IMR-90 (cell line): ENCODE measurements around the gene LMLN. TPM values are rescaled to one million over a fixed set of nuclear protein-coding genes. Genes with fewer than 3 reads are reported as not detected.

ENCODE experiments used
- ATAC-seq: fragments of 200-7000 bp; cut with Tn5 transposase; 2 replicates; pipeline ENCODE4 v1.9.1; 2020; ENCODE audit warnings: low read depth, mild to moderate bottlenecking, moderate library complexity
- BruUV-seq: library from RNA; stranded (reverse); fragments of 400-500 nt; replicated peaks from 2 replicates; lab custom pipeline; 2021; lab: Mats Ljungman, UMichigan
- CTCF ChIA-PET: fragments of 300-600 bp; formaldehyde crosslinking; extraction: SDS; loops from one replicate; lab custom pipeline; 2021; ENCODE audit warnings: antibody characterized with exemption; lab: Yijun Ruan, JAX
- POLR2A ChIA-PET: fragments of 300-600 bp; sonication (Branson Sonifier 250); formaldehyde crosslinking; loops from one replicate; lab custom pipeline; 2022; ENCODE audit warnings: antibody characterized with exemption; ENCODE audit not compliant: unreplicated experiment; lab: Charles Lee
- DNase-seq: peaks from one replicate; pipeline ENCODE4 v3.0.0; 2013
- H2AFZ ChIP-seq: replicated peaks from 2 replicates; pipeline ENCODE3; 2013; ENCODE audit warnings: low read length, mild to moderate bottlenecking; ENCODE audit not compliant: poor library complexity
- H2AK5ac ChIP-seq: 2 replicates; pipeline ENCODE4 v1.6.1; 2013; ENCODE audit warnings: low read depth, low read length, inconsistent platforms
- H2AK9ac ChIP-seq: replicated peaks from 2 replicates; pipeline ENCODE3; 2013; ENCODE audit warnings: mild to moderate bottlenecking, low read depth, low read length, moderate library complexity; ENCODE audit not compliant: poor library complexity
- H2BK120ac ChIP-seq: 2 replicates; pipeline ENCODE4 v1.6.1; 2013; ENCODE audit warnings: low read depth, low read length, inconsistent platforms
- H2BK15ac ChIP-seq: 3 replicates; pipeline ENCODE4 v1.6.1; 2013; ENCODE audit warnings: low read depth, low read length, inconsistent platforms
- H2BK20ac ChIP-seq: 2 replicates; pipeline ENCODE4 v1.6.1; 2013; ENCODE audit warnings: low read depth, mild to moderate bottlenecking, inconsistent platforms, low read length, moderate library complexity
- H2BK5ac ChIP-seq: 2 replicates; pipeline ENCODE4 v1.6.1; 2013; ENCODE audit warnings: mild to moderate bottlenecking, low read depth, low read length, inconsistent platforms; ENCODE audit not compliant: poor library complexity, severe bottlenecking
- H3K14ac ChIP-seq: replicated peaks from 2 replicates; pipeline ENCODE4 v1.6.1; 2013; ENCODE audit warnings: low read depth, low read length, inconsistent platforms
- H3K18ac ChIP-seq: 2 replicates; pipeline ENCODE4 v1.6.1; 2013; ENCODE audit warnings: low read depth, low read length, control low read depth
- H3K23ac ChIP-seq: 2 replicates; pipeline ENCODE4 v1.6.1; 2013; ENCODE audit warnings: low read depth, low read length, inconsistent platforms
- H3K27ac ChIP-seq: 2 replicates; pipeline ENCODE4 v1.5.1; 2013; ENCODE audit warnings: mild to moderate bottlenecking, control low read depth, low read length; ENCODE audit not compliant: insufficient read depth
- H3K27me3 ChIP-seq: 2 replicates; pipeline ENCODE4 v1.6.1; 2013; ENCODE audit warnings: low read length; ENCODE audit not compliant: control insufficient read depth, insufficient read depth
- H3K36me3 ChIP-seq: 2 replicates; pipeline ENCODE4 v1.6.1; 2013; ENCODE audit warnings: low read length, mixed read lengths; ENCODE audit not compliant: control insufficient read depth, insufficient read depth
- H3K4ac ChIP-seq: 2 replicates; pipeline ENCODE4 v1.6.1; 2013; ENCODE audit warnings: low read depth, low read length, inconsistent platforms
- H3K4me1 ChIP-seq: 2 replicates; pipeline ENCODE4 v1.6.1; 2013; ENCODE audit warnings: low read length, mixed read lengths; ENCODE audit not compliant: control insufficient read depth, insufficient read depth
- H3K4me2 ChIP-seq: 2 replicates; pipeline ENCODE4 v1.6.1; 2013; ENCODE audit warnings: low read depth, mild to moderate bottlenecking, control low read depth, low read length, moderate library complexity
- H3K4me3 ChIP-seq: 2 replicates; pipeline ENCODE4 v1.5.1; 2013; ENCODE audit warnings: low read depth, mild to moderate bottlenecking, control low read depth, low read length, moderate library complexity; ENCODE audit not compliant: insufficient read depth
- H3K56ac ChIP-seq: 2 replicates; pipeline ENCODE4 v1.6.1; 2013; ENCODE audit warnings: low read length, inconsistent platforms; ENCODE audit not compliant: insufficient read depth; ENCODE audit errors: extremely low read depth
- H3K79me1 ChIP-seq, 2 experiments: 2 replicates each; pipeline ENCODE4 v1.6.1; 2013; ENCODE audit warnings: low read length in 2 of 2, inconsistent platforms in 1 of 2, low read depth in 1 of 2
- H3K9ac ChIP-seq: 2 replicates; pipeline ENCODE4 v1.6.1; 2013; ENCODE audit warnings: low read depth, low read length, control low read depth
- H3K9me1 ChIP-seq: 2 replicates; pipeline ENCODE4 v1.6.1; 2013; ENCODE audit warnings: low read length, inconsistent platforms; ENCODE audit not compliant: insufficient read depth
- H3K9me3 ChIP-seq: 2 replicates; pipeline ENCODE4 v1.6.1; 2013; ENCODE audit warnings: low read length; ENCODE audit not compliant: control insufficient read depth, insufficient read depth
- H4K20me1 ChIP-seq: 2 replicates; pipeline ENCODE4 v1.6.1; 2013; ENCODE audit warnings: low read length, inconsistent platforms; ENCODE audit not compliant: insufficient read depth
- H4K5ac ChIP-seq: 2 replicates; pipeline ENCODE4 v1.6.1; 2013; ENCODE audit warnings: mild to moderate bottlenecking, low read depth, low read length, control low read depth
- H4K8ac ChIP-seq, 2 experiments: 2 replicates each; pipeline ENCODE4 v1.6.1; 2013; ENCODE audit warnings: low read depth in 2 of 2, low read length in 2 of 2, control low read depth in 1 of 2, inconsistent platforms in 1 of 2
- H4K91ac ChIP-seq: 2 replicates; pipeline ENCODE4 v1.6.1; 2013; ENCODE audit warnings: low read depth, low read length, inconsistent platforms; ENCODE audit not compliant: insufficient read depth
- BHLHE40 ChIP-seq: fragments of 150-350 bp; IDR thresholded peaks from 2 replicates; pipeline ENCODE4 v1.6.1; 2016; ENCODE audit warnings: mild to moderate bottlenecking, low read depth, low read length
- CEBPB ChIP-seq: IDR thresholded peaks from 2 replicates; pipeline ENCODE4 v1.6.1; 2012; ENCODE audit warnings: low read depth, low read length, improper control_type of control experiment
- CHD1 ChIP-seq: IDR thresholded peaks from 2 replicates; pipeline ENCODE4 v1.6.1; 2012; ENCODE audit warnings: low read depth, low read length, improper control_type of control experiment
- CTCF ChIP-seq: conservative IDR thresholded peaks from 2 replicates; pipeline ENCODE4 v1.5.1; 2012; ENCODE audit warnings: mild to moderate bottlenecking, low read depth, low read length, improper control_type of control experiment
- ELK1 ChIP-seq: fragments of 150-350 bp; IDR thresholded peaks from 2 replicates; pipeline ENCODE4 v1.6.1; 2016; ENCODE audit warnings: low read depth, mild to moderate bottlenecking, low read length, moderate library complexity, borderline replicate concordance
- FOS ChIP-seq: fragments of 150-350 bp; IDR thresholded peaks from 2 replicates; pipeline ENCODE4 v1.6.1; 2016; ENCODE audit warnings: low read depth, low read length
- MAFK ChIP-seq: IDR thresholded peaks from 2 replicates; pipeline ENCODE4 v1.6.1; 2012; ENCODE audit warnings: low read depth, low read length, improper control_type of control experiment
- MAZ ChIP-seq: IDR thresholded peaks from 2 replicates; pipeline ENCODE4 v1.6.1; 2012; ENCODE audit warnings: low read depth, mild to moderate bottlenecking, low read length, improper control_type of control experiment, moderate library complexity, borderline replicate concordance
- MXI1 ChIP-seq: IDR thresholded peaks from 2 replicates; pipeline ENCODE4 v1.6.1; 2012; ENCODE audit warnings: low read depth, mild to moderate bottlenecking, low read length, moderate library complexity, borderline replicate concordance
- NFE2L2 ChIP-seq: fragments of 150-350 bp; IDR thresholded peaks from 2 replicates; pipeline ENCODE4 v1.6.1; 2016; ENCODE audit warnings: low read depth, mild to moderate bottlenecking, low read length
- POLR2A ChIP-seq: IDR thresholded peaks from 2 replicates; pipeline ENCODE4 v1.6.1; 2012; ENCODE audit warnings: mild to moderate bottlenecking, low read depth, low read length
- RAD21 ChIP-seq: IDR thresholded peaks from 2 replicates; pipeline ENCODE4 v1.6.1; 2012; ENCODE audit warnings: low read length, improper control_type of control experiment
- RCOR1 ChIP-seq: IDR thresholded peaks from 2 replicates; pipeline ENCODE4 v1.6.1; 2012; ENCODE audit warnings: mild to moderate bottlenecking, low read length, improper control_type of control experiment; ENCODE audit not compliant: insufficient replicate concordance
- RFX5 ChIP-seq: IDR thresholded peaks from 2 replicates; pipeline ENCODE4 v1.8.0; 2012; ENCODE audit warnings: low read depth, mild to moderate bottlenecking, low read length, moderate library complexity
- SMC3 ChIP-seq: fragments of 150-350 bp; IDR thresholded peaks from 2 replicates; pipeline ENCODE4 v1.6.1; 2016; ENCODE audit warnings: low read depth, mild to moderate bottlenecking, antibody characterized with exemption, low read length, moderate library complexity
- USF2 ChIP-seq: fragments of 150-350 bp; IDR thresholded peaks from 2 replicates; pipeline ENCODE4 v1.6.1; 2017; ENCODE audit warnings: mild to moderate bottlenecking, antibody characterized with exemption, low read length, low read depth
- WGBS, 2 experiments: methylation state at CpG; one replicate each; pipeline versions ENCODE4 v1.1.5 to v1.1.7; 2013; ENCODE audit warnings: missing lambda C conversion rate in 2 of 2; ENCODE audit not compliant: insufficient read length in 1 of 2; ENCODE audit errors: extremely low coverage in 2 of 2; 5-methylcytosine and 5-hydroxymethylcytosine counted together
- dilution Hi-C: fragments of 300-500 bp; cut with HindIII; formaldehyde crosslinking; loops from one replicate; pipeline ENCODE4 v1.14.3; 2018; ENCODE audit warnings: low sequenced_read_pairs; ENCODE audit not compliant: unreplicated experiment
- in situ Hi-C: fragments of 300-500 bp; cut with MboI; formaldehyde crosslinking; loops from 3 replicates; pipeline ENCODE4 v1.14.3; 2019; ENCODE audit warnings: low sequenced_read_pairs, inconsistent platforms, mixed read lengths
- intact Hi-C: fragments of 100-400 bp; cut with micrococcal nuclease; formaldehyde crosslinking; loops from 2 replicates; pipeline ENCODE4 v1.10.0; 2022
- polyA plus RNA-seq, 3 experiments: library from polyadenylated mRNA; depleted of rRNA; stranded (reverse); fragments of >200 nt; gene quantifications; 2 replicates each; pipeline ENCODE4 v1.2.3, GENCODE V29; 2012; ENCODE audit warnings: low replicate concordance in 1 of 3
- total RNA-seq: library from RNA; depleted of rRNA; stranded (reverse); fragments of >200 nt; gene quantifications from 2 replicates; pipeline ENCODE4 v1.2.3, GENCODE V29; 2012

Gene LMLN
- total and polyA plus RNA-seq, 2 of the 4 experiments (the other 2 are of a cell fraction), result 3.3 to 3.9 TPM

GRCh38 chr3:198062068-198062465 lies 102.0 kb downstream of the LMLN start:
- Histone ChIP-seq H2BK5ac (no peak overlapping the region), H3K18ac (no peak overlapping the region), H3K4ac (no peak overlapping the region), H2BK120ac (no peak overlapping the region), H2AK5ac (no peak overlapping the region), H3K9ac (no peak overlapping the region), H4K20me1 (no peaks in the 10 kb centered on the region), H2AK9ac (no peak overlapping the region), H2AFZ (no peak overlapping the region), H3K23ac (no peak overlapping the region), H3K9me3 (no peaks in the 10 kb centered on the region), H2BK15ac (no peak overlapping the region), H4K8ac (no peak overlapping the region), H3K4me3 (no peak overlapping the region), H3K27me3 (peaks cover 35% of the 10 kb centered on the region), H3K14ac (no peak overlapping the region), H3K9me1 (no peaks in the 10 kb centered on the region), H4K5ac (no peak overlapping the region), H4K91ac (no peak overlapping the region), H3K4me1 (no peaks in the 10 kb centered on the region), H3K79me1 (no peaks in the 10 kb centered on the region), H2BK20ac (no peak overlapping the region), H3K4me2 (no peak overlapping the region), H3K56ac (no peak overlapping the region), H3K27ac (no peak overlapping the region), H3K36me3 (no peaks in the 10 kb centered on the region)
- dilution Hi-C loops (no loop called here), in situ Hi-C loops (no loop called here), intact Hi-C loops (no loop called here)
- TF ChIP-seq CHD1 (no peak), POLR2A (no peak), USF2 (no peak), BHLHE40 (no peak), MAFK (no peak), FOS (no peak), NFE2L2 (no peak), RAD21 (no peak), RCOR1 (no peak), MAZ (no peak), ELK1 (no peak), CEBPB (no peak), RFX5 (no peak), CTCF (no peak), MXI1 (no peak), SMC3 (no peak)
- no peak for DNase-seq
- BruUV-seq, result no TSS peak
- no CpG with 5 or more reads among the region's 1 CpG for WGBS, 2 experiments
- CTCF ChIA-PET, result no interaction called here
- no peak for ATAC-seq
- POLR2A ChIA-PET, result no interaction called here
